Measurements from ENCODE around the gene MAD1L1.

GRCh38 chr7:2124604-2125345, 108.0 kb downstream of the MAD1L1 start:
- TF ChIP-seq, protein P1, sequence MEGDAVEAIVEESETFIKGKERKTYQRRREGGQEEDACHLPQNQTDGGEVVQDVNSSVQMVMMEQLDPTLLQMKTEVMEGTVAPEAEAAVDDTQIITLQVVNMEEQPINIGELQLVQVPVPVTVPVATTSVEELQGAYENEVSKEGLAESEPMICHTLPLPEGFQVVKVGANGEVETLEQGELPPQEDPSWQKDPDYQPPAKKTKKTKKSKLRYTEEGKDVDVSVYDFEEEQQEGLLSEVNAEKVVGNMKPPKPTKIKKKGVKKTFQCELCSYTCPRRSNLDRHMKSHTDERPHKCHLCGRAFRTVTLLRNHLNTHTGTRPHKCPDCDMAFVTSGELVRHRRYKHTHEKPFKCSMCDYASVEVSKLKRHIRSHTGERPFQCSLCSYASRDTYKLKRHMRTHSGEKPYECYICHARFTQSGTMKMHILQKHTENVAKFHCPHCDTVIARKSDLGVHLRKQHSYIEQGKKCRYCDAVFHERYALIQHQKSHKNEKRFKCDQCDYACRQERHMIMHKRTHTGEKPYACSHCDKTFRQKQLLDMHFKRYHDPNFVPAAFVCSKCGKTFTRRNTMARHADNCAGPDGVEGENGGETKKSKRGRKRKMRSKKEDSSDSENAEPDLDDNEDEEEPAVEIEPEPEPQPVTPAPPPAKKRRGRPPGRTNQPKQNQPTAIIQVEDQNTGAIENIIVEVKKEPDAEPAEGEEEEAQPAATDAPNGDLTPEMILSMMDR (IDR thresholded peaks at IDR 0.05) = no peak
- no peak for TF ChIP-seq POLR2A (IDR thresholded peaks at IDR 0.05)
- TF ChIP-seq POLR2AphosphoS5 (IDR thresholded peaks at IDR 0.05) = no peak
- no peak for TF ChIP-seq EP300 (IDR thresholded peaks at IDR 0.05)
